Endothelial cell of umbilical vein (primary cell): ENCODE measurements around the gene IL13RA1.

Experiments
- EZH2 ChIP-seq: IDR thresholded peaks from 2 replicates; pipeline ENCODE4 v1.6.1; 2012; ENCODE audit warnings: borderline replicate concordance, low read depth, mild to moderate bottlenecking, moderate library complexity, low read length, inconsistent platforms; ENCODE audit not compliant: severe bottlenecking
- FOS ChIP-seq: IDR thresholded peaks from 2 replicates; pipeline ENCODE4 v1.6.1; 2011; ENCODE audit warnings: mild to moderate bottlenecking, low read length, moderate library complexity, borderline replicate concordance; ENCODE audit not compliant: insufficient read depth
- GATA2 ChIP-seq: IDR thresholded peaks from 2 replicates; pipeline ENCODE4 v1.7.0; 2011; ENCODE audit warnings: low read depth, mild to moderate bottlenecking, moderate library complexity, mixed read lengths, low read length; ENCODE audit not compliant: insufficient read length, insufficient read depth
- JUN ChIP-seq: IDR thresholded peaks from 2 replicates; pipeline ENCODE4 v1.6.1; 2011; ENCODE audit warnings: borderline replicate concordance, low read depth; ENCODE audit not compliant: insufficient read length, insufficient read depth
- MYC ChIP-seq: IDR thresholded peaks from one replicate; pipeline ENCODE4 v1.6.1; 2011; ENCODE audit warnings: mild to moderate bottlenecking, low read depth, low read length
- POLR2A ChIP-seq: IDR thresholded peaks from 2 replicates; pipeline ENCODE4 v1.6.1; 2012; ENCODE audit warnings: low read depth, mild to moderate bottlenecking, control low read depth, low read length
- POLR2AphosphoS5 ChIP-seq: IDR thresholded peaks from 2 replicates; pipeline ENCODE4 v1.6.1; 2012; ENCODE audit warnings: low read depth, mild to moderate bottlenecking, control low read depth, low read length, moderate library complexity; ENCODE audit not compliant: insufficient read depth
- TF ChIP-seq, protein P1 (sequence below), 2 donors: IDR thresholded peaks; 1 replicate in 1 of 2; 2 replicates in 1 of 2; pipeline ENCODE4 v1.5.1; 2011; ENCODE audit warnings: low read length in 2 of 2, mild to moderate bottlenecking in 2 of 2, moderate library complexity in 2 of 2, control low read depth in 1 of 2, inconsistent platforms in 1 of 2, low read depth in 1 of 2; ENCODE audit not compliant: insufficient read depth in 1 of 2; ENCODE audit errors: extremely low read depth in 1 of 2
- TF ChIP-seq, protein P2 (sequence below): IDR thresholded peaks from 2 replicates; pipeline ENCODE4 v1.6.1; 2011; ENCODE audit not compliant: insufficient read depth, insufficient read length

DNA sequence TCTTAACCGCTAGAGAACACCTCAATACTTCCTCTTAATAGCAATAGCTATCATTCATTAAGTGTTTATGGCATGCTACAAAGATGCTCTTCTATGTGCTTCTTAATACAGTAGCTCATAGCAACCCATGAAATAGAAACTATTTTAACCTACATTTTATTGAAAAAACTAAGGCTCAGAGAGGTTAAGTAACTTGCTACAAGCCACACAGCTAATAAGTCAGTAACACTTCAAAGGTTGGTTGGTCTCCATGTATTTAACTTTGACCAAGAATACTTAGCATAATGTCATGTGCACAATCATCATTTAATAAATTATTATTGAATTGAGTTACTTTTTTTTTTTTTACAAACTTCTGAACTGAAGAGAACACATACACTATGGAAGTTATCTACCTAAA is 36.1 kb downstream of the IL13RA1 start:
- TF ChIP-seq POLR2A = no peak
- TF ChIP-seq, protein P1, sequence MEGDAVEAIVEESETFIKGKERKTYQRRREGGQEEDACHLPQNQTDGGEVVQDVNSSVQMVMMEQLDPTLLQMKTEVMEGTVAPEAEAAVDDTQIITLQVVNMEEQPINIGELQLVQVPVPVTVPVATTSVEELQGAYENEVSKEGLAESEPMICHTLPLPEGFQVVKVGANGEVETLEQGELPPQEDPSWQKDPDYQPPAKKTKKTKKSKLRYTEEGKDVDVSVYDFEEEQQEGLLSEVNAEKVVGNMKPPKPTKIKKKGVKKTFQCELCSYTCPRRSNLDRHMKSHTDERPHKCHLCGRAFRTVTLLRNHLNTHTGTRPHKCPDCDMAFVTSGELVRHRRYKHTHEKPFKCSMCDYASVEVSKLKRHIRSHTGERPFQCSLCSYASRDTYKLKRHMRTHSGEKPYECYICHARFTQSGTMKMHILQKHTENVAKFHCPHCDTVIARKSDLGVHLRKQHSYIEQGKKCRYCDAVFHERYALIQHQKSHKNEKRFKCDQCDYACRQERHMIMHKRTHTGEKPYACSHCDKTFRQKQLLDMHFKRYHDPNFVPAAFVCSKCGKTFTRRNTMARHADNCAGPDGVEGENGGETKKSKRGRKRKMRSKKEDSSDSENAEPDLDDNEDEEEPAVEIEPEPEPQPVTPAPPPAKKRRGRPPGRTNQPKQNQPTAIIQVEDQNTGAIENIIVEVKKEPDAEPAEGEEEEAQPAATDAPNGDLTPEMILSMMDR (IDR thresholded peaks at IDR 0.05; ENCODE audit: extremely low read depth in 1 of 2, insufficient read depth in 1 of 2, low read depth in 1 of 2, low read length in 2 of 2) = no peak
- TF ChIP-seq EZH2 = no peak
- TF ChIP-seq POLR2AphosphoS5 = no peak
- TF ChIP-seq, protein P2, sequence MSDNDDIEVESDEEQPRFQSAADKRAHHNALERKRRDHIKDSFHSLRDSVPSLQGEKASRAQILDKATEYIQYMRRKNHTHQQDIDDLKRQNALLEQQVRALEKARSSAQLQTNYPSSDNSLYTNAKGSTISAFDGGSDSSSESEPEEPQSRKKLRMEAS = no peak
- TF ChIP-seq MYC = no peak
- TF ChIP-seq FOS = no peak
- no peak for TF ChIP-seq JUN
- no peak for TF ChIP-seq GATA2
